K562 (cell line): ENCODE measurements around the gene CCDC186. TPM values are rescaled to one million over a fixed set of nuclear protein-coding genes. Genes with fewer than 3 reads are reported as not detected.

ENCODE experiments used
- BACH1 ChIP-seq: fragments of 200-800 bp; sonication (Bioruptor generic); IDR thresholded peaks from 2 replicates; pipeline ENCODE4 v1.6.1; 2016; ENCODE audit warnings: missing genetic modification characterization, missing compliant biosample characterization
- DEAF1 ChIP-seq: fragments of 450-650 bp; formaldehyde crosslinking; IDR thresholded peaks from 2 replicates; pipeline ENCODE4 v1.4.0; 2020; ENCODE audit warnings: mild to moderate bottlenecking, moderate library complexity
- ELF4 ChIP-seq: fragments of 450-650 bp; formaldehyde crosslinking; IDR thresholded peaks from 2 replicates; pipeline ENCODE4 v1.4.0; 2022; ENCODE audit warnings: missing genetic modification characterization
- ETS1 ChIP-seq: conservative IDR thresholded peaks from 2 replicates; pipeline ENCODE4 v1.6.1; 2011; ENCODE audit warnings: low read depth, mild to moderate bottlenecking, low read length; ENCODE audit not compliant: control insufficient read depth
- PHF21A ChIP-seq: fragments of 450-650 bp; IDR thresholded peaks from 2 replicates; pipeline ENCODE4 v1.6.1; 2017; ENCODE audit warnings: low read depth, borderline replicate concordance
- TAL1 ChIP-seq: fragments of 450-650 bp; IDR thresholded peaks from 2 replicates; pipeline ENCODE4 v1.6.1; 2016; ENCODE audit warnings: mild to moderate bottlenecking
- WHSC1 ChIP-seq: IDR thresholded peaks from one replicate; pipeline ENCODE4 v1.6.1; 2012; ENCODE audit warnings: low read length, control low read depth, inconsistent platforms
- ZBTB33 ChIP-seq: sonication (generic); formaldehyde crosslinking; IDR thresholded peaks from 2 replicates; pipeline ENCODE4 v1.8.1; 2023; ENCODE audit warnings: mild to moderate bottlenecking, missing genetic modification reagents
- ZFX ChIP-seq: sonication (generic); formaldehyde crosslinking; IDR thresholded peaks from 2 replicates; pipeline ENCODE4 v1.8.0; 2022; ENCODE audit warnings: mild to moderate bottlenecking, missing genetic modification reagents, moderate library complexity
- ZKSCAN1 ChIP-seq: fragments of 150-350 bp; IDR thresholded peaks from 2 replicates; pipeline ENCODE4 v1.6.1; 2016; ENCODE audit warnings: low read depth, low read length
- ZNF121 ChIP-seq: sonication (generic); formaldehyde crosslinking; conservative IDR thresholded peaks from 2 replicates; pipeline ENCODE4 v1.8.0; 2022; ENCODE audit warnings: missing genetic modification reagents
- ZNF239 ChIP-seq: fragments of 250-450 bp; sonication (Bioruptor Pico); IDR thresholded peaks from 2 replicates; pipeline ENCODE4 v1.4.0; 2020; ENCODE audit warnings: mild to moderate bottlenecking
- ZSCAN29 ChIP-seq: fragments of 450-650 bp; IDR thresholded peaks from 2 replicates; pipeline ENCODE4 v1.6.1; 2017
- polyA plus RNA-seq, 8 experiments: library from polyadenylated mRNA; depleted of rRNA in 4 of 8; stranded (reverse) in 5 of 8; unstranded in 3 of 8; fragments of >200 nt; fragmentation: Nextera tagmentation in 2 of 8; fragmentation: Illumina TruSeq in 1 of 8; extraction: Ambion mirVana in 2 of 8; extraction: Trizol in 1 of 8; gene quantifications; 2 replicates each; pipeline versions ENCODE4 v1.2.1 to v1.2.3, GENCODE V29; 2011 to 2014; ENCODE audit warnings: inconsistent platforms in 1 of 8, missing spikeins in 1 of 8
- total RNA-seq, 7 experiments: library from RNA; depleted of rRNA in 6 of 7; stranded (reverse); fragments of >200 nt in 6 of 7; fragmentation: Illumina TruSeq in 2 of 7; extraction: Trizol in 2 of 7; gene quantifications; 2 replicates each; pipeline versions ENCODE4 v1.2.1 to v1.2.3, GENCODE V29; 2011 to 2021; ENCODE audit warnings: low replicate concordance in 1 of 7

The CCDC186 gene
- total and polyA plus RNA-seq, 9 of the 15 experiments (the other 6 are each of a cell fraction or from before 2014, with no cell fraction given): 2.0 to 7.5 (median 4.7) TPM

GRCh38 chr10:114166494-114166893 is 7.5 kb downstream of the CCDC186 start (continued):
- TF ChIP-seq ELF4 (CRISPR knock-in tag) (no peak), ZKSCAN1 (no peak), WHSC1 (no peak), BACH1 (tag) (no peak), DEAF1 (CRISPR knock-in tag) (no peak), ZSCAN29 (no peak), ZBTB33 (no peak), PHF21A (no peak), ZFX (CRISPR knock-in tag) (no peak), TAL1 (no peak), ETS1 (no peak), ZNF239 (no peak), ZNF121 (CRISPR knock-in tag) (no peak)
